K562 (cell line): ENCODE measurements around the gene ERC2. TPM values are rescaled to one million over a fixed set of nuclear protein-coding genes. Genes with fewer than 3 reads are reported as not detected.

Experiments used
- ATAC-seq: fragments of 200-7000 bp; cut with Tn5 transposase; 3 replicates; pipeline ENCODE4 v1.9.1; 2020; ENCODE audit warnings: moderate library complexity
- BruUV-seq: library from RNA; stranded (reverse); fragments of 400-500 nt; replicated peaks from 2 replicates; lab custom pipeline; 2021; lab: Mats Ljungman, UMichigan
- CTCF ChIA-PET: fragments of 300-600 bp; formaldehyde crosslinking; extraction: SDS; loops from one replicate; lab custom pipeline; 2021; ENCODE audit warnings: low intra/inter-chr PET ratio; lab: Yijun Ruan, JAX
- POLR2A ChIA-PET: fragments of 300-600, 350-650 bp; sonication (Branson Sonifier 250); formaldehyde crosslinking; extraction: SDS; loops from one replicate; lab custom pipeline; 2021; ENCODE audit warnings: antibody characterized with exemption, inconsistent platforms; lab: Yijun Ruan, JAX
- DNase-seq, 4 experiments: peaks; one replicate each; pipeline versions ENCODE4 v3.0.0 to v3.0.0-alpha.2; 2011 to 2018; ENCODE audit warnings: low spot score in 3 of 4, mixed read lengths in 3 of 4; ENCODE audit errors: extremely low read depth in 1 of 4
- FAIRE-seq: peaks from 2 replicates; lab custom pipeline; 2011; peaks lifted over from hg19 to GRCh38; lab: Jason Lieb, UNC
- H2AFZ ChIP-seq: 2 replicates; pipeline ENCODE4 v1.6.0; 2011; ENCODE audit warnings: low read depth, low read length, control low read depth, inconsistent platforms
- H3K27ac ChIP-seq: fragments of 200-600 bp; 3 replicates; pipeline ENCODE4 v1.8.0; 2011; ENCODE audit warnings: low read depth, mild to moderate bottlenecking, control low read depth, inconsistent platforms, low read length, moderate library complexity, mixed read lengths; ENCODE audit errors: extremely low read depth
- H3K27me3 ChIP-seq, 2 experiments: fragments of 300-600 bp in 1 of 2; 2 replicates in 1 of 2; 3 replicates in 1 of 2; pipeline versions ENCODE4 v1.6.0 to v1.8.0; 2011; ENCODE audit warnings: inconsistent platforms in 2 of 2, low read length in 2 of 2, mild to moderate bottlenecking in 1 of 2, mixed read lengths in 1 of 2, moderate library complexity in 1 of 2; ENCODE audit not compliant: control insufficient read depth in 2 of 2, insufficient read depth in 2 of 2
- H3K36me3 ChIP-seq: fragments of 300-600 bp; 3 replicates; pipeline ENCODE4 v1.8.0; 2011; ENCODE audit warnings: mild to moderate bottlenecking, low read length, inconsistent platforms; ENCODE audit not compliant: control insufficient read depth, insufficient read depth
- H3K4me1 ChIP-seq, 2 experiments: fragments of 200-600 bp in 1 of 2; replicated peaks in 1 of 2; 2 replicates in 1 of 2; 3 replicates in 1 of 2; pipeline versions ENCODE4 v1.5.1 to v1.8.0; 2011; ENCODE audit warnings: inconsistent platforms in 2 of 2, low read length in 2 of 2, mild to moderate bottlenecking in 1 of 2, mixed read lengths in 1 of 2, moderate library complexity in 1 of 2; ENCODE audit not compliant: control insufficient read depth in 2 of 2, insufficient read depth in 2 of 2
- H3K4me2 ChIP-seq: 2 replicates; pipeline ENCODE4 v1.6.1; 2011; ENCODE audit warnings: low read length, control low read depth, inconsistent platforms, mixed read lengths; ENCODE audit not compliant: insufficient read depth
- H3K4me3 ChIP-seq: fragments of 200-600 bp; sonication (generic), shearing (Covaris generic); 2 replicates; pipeline ENCODE4 v1.5.1; 2016; ENCODE audit warnings: control low read depth, inconsistent platforms
- H3K79me2 ChIP-seq: fragments of 200-600 bp; 3 replicates; pipeline ENCODE4 v1.8.0; 2011; ENCODE audit warnings: low read length, inconsistent platforms; ENCODE audit not compliant: control insufficient read depth, insufficient read depth
- H3K9ac ChIP-seq, 2 experiments: 2 replicates each; pipeline versions ENCODE4 v1.6.0 to v1.6.1; 2011; ENCODE audit warnings: low read depth in 2 of 2, low read length in 2 of 2, control low read depth in 1 of 2, inconsistent platforms in 1 of 2, mild to moderate bottlenecking in 1 of 2, mixed read lengths in 1 of 2; ENCODE audit not compliant: insufficient read depth in 1 of 2
- H3K9me1 ChIP-seq: one replicate; pipeline ENCODE4 v1.6.0; 2011; ENCODE audit warnings: inconsistent platforms, mild to moderate bottlenecking, low read length, moderate library complexity; ENCODE audit not compliant: control insufficient read depth, insufficient read depth
- H3K9me3 ChIP-seq: replicated peaks from 2 replicates; pipeline ENCODE4 v1.5.1; 2011; ENCODE audit warnings: low read depth, low read length, inconsistent platforms; ENCODE audit not compliant: control insufficient read depth, insufficient read depth
- H4K20me1 ChIP-seq: replicated peaks from 2 replicates; pipeline ENCODE4 v1.6.1; 2011; ENCODE audit warnings: low read length, inconsistent platforms, mixed read lengths; ENCODE audit not compliant: control insufficient read depth, insufficient read depth
- CBFA2T3 ChIP-seq: fragments of 450-650 bp; IDR thresholded peaks from 2 replicates; pipeline ENCODE4 v1.6.1; 2017
- ETS1 ChIP-seq: conservative IDR thresholded peaks from 2 replicates; pipeline ENCODE4 v1.6.1; 2011; ENCODE audit warnings: low read depth, mild to moderate bottlenecking, low read length; ENCODE audit not compliant: control insufficient read depth
- FOS ChIP-seq: IDR thresholded peaks from 3 replicates; pipeline ENCODE4 v1.6.1; 2011; ENCODE audit not compliant: insufficient read length; ENCODE audit errors: extremely low read depth
- MYC ChIP-seq, 2 experiments: fragments of 250-450 bp in 1 of 2; sonication (Bioruptor Pico) in 1 of 2; IDR thresholded peaks; 2 replicates each; pipeline versions ENCODE4 v1.5.1 to v1.6.1; 2012 to 2021; ENCODE audit warnings: low read depth in 2 of 2, borderline replicate concordance in 1 of 2, improper control_type of control experiment in 1 of 2, low read length in 1 of 2, mild to moderate bottlenecking in 1 of 2, moderate library complexity in 1 of 2
- NFATC3 ChIP-seq: fragments of 450-650 bp; IDR thresholded peaks from 2 replicates; pipeline ENCODE4 v1.6.1; 2017; ENCODE audit warnings: mild to moderate bottlenecking
- NR0B1 ChIP-seq: fragments of 450-650 bp; IDR thresholded peaks from one replicate; pipeline ENCODE4 v1.6.1; 2018; ENCODE audit warnings: mild to moderate bottlenecking, moderate library complexity; ENCODE audit not compliant: partially characterized antibody
- PHB2 ChIP-seq: fragments of 450-650 bp; IDR thresholded peaks from 2 replicates; pipeline ENCODE4 v1.6.1; 2017; ENCODE audit warnings: low read depth
- RBM15 ChIP-seq: fragments of 200-400 bp; formaldehyde crosslinking; IDR thresholded peaks from 2 replicates; pipeline ENCODE4 v1.6.1; 2018; ENCODE audit warnings: mild to moderate bottlenecking, low read length, moderate library complexity; ENCODE audit not compliant: insufficient read depth
- SMAD1 ChIP-seq: fragments of 150-350 bp; IDR thresholded peaks from 2 replicates; pipeline ENCODE4 v1.6.1; 2014; ENCODE audit warnings: low read length, low read depth; ENCODE audit not compliant: partially characterized antibody
- TAL1 ChIP-seq: fragments of 450-650 bp; IDR thresholded peaks from 2 replicates; pipeline ENCODE4 v1.6.1; 2016; ENCODE audit warnings: mild to moderate bottlenecking
- XRCC3 ChIP-seq: fragments of 450-650 bp; IDR thresholded peaks from 2 replicates; pipeline ENCODE4 v1.6.1; 2017; ENCODE audit warnings: mild to moderate bottlenecking, moderate library complexity
- ZNF133 ChIP-seq: fragments of 250-450 bp; sonication (Bioruptor Pico); IDR thresholded peaks from 2 replicates; pipeline ENCODE4 v1.4.0; 2020; ENCODE audit warnings: mild to moderate bottlenecking
- ZNF134 ChIP-seq: fragments of 250-450 bp; sonication (Bioruptor Pico); conservative IDR thresholded peaks from 2 replicates; pipeline ENCODE4 v1.4.0; 2020
- ZNF239 ChIP-seq: fragments of 250-450 bp; sonication (Bioruptor Pico); IDR thresholded peaks from 2 replicates; pipeline ENCODE4 v1.4.0; 2020; ENCODE audit warnings: mild to moderate bottlenecking
- WGBS: fragments of 100-300 bp; shearing (Covaris generic); methylation state at CpG from one replicate; pipeline ENCODE4 v1.1.6; 2016; ENCODE audit warnings: low coverage, mixed read lengths; ENCODE audit not compliant: insufficient coverage; ENCODE audit errors: missing lambda C conversion rate; 5-methylcytosine and 5-hydroxymethylcytosine counted together
- in situ Hi-C: fragments of 300-500 bp; cut with MboI; formaldehyde crosslinking; loops from 4 replicates; pipeline ENCODE4 v1.15.0; 2018; ENCODE audit warnings: inconsistent platforms, mixed read lengths
- intact Hi-C: fragments of 100-400 bp; cut with micrococcal nuclease; formaldehyde crosslinking; loops from 2 replicates; pipeline ENCODE4 v1.14.2; 2022
- polyA plus RNA-seq, 8 experiments: library from polyadenylated mRNA; depleted of rRNA in 4 of 8; stranded (reverse) in 5 of 8; unstranded in 3 of 8; fragments of >200 nt; fragmentation: Nextera tagmentation in 2 of 8; fragmentation: Illumina TruSeq in 1 of 8; extraction: Ambion mirVana in 2 of 8; extraction: Trizol in 1 of 8; gene quantifications; 2 replicates each; pipeline versions ENCODE4 v1.2.1 to v1.2.3, GENCODE V29; 2011 to 2014; ENCODE audit warnings: inconsistent platforms in 1 of 8, missing spikeins in 1 of 8
- total RNA-seq, 7 experiments: library from RNA; depleted of rRNA in 6 of 7; stranded (reverse); fragments of >200 nt in 6 of 7; fragmentation: Illumina TruSeq in 2 of 7; extraction: Trizol in 2 of 7; gene quantifications; 2 replicates each; pipeline versions ENCODE4 v1.2.1 to v1.2.3, GENCODE V29; 2011 to 2021; ENCODE audit warnings: low replicate concordance in 1 of 7
- TF ChIP-seq, protein P1 (sequence below): sonication (generic); formaldehyde crosslinking; IDR thresholded peaks from 2 replicates; pipeline ENCODE4 v1.8.1; 2023; ENCODE audit warnings: mild to moderate bottlenecking, missing genetic modification reagents
- TF ChIP-seq, protein P2 (sequence below): fragments of 250-450 bp; sonication (Bioruptor Pico); IDR thresholded peaks from 2 replicates; pipeline ENCODE4 v1.8.0; 2021; ENCODE audit warnings: borderline replicate concordance, mild to moderate bottlenecking, moderate library complexity; ENCODE audit not compliant: poor library complexity, severe bottlenecking

The ERC2 gene
- total and polyA plus RNA-seq, 9 of the 15 experiments (the other 6 are each of a cell fraction or from before 2014, with no cell fraction given), result 0.04 to 0.18 (median 0.07) TPM; not detected in 2

- TF ChIP-seq, protein P1, sequence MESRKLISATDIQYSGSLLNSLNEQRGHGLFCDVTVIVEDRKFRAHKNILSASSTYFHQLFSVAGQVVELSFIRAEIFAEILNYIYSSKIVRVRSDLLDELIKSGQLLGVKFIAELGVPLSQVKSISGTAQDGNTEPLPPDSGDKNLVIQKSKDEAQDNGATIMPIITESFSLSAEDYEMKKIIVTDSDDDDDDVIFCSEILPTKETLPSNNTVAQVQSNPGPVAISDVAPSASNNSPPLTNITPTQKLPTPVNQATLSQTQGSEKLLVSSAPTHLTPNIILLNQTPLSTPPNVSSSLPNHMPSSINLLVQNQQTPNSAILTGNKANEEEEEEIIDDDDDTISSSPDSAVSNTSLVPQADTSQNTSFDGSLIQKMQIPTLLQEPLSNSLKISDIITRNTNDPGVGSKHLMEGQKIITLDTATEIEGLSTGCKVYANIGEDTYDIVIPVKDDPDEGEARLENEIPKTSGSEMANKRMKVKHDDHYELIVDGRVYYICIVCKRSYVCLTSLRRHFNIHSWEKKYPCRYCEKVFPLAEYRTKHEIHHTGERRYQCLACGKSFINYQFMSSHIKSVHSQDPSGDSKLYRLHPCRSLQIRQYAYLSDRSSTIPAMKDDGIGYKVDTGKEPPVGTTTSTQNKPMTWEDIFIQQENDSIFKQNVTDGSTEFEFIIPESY (CRISPR knock-in tag), result no peak
- no peak for TF ChIP-seq ZNF239 (CRISPR knock-in tag)
- no peak for TF ChIP-seq FOS
- no peak for TF ChIP-seq CBFA2T3
- no peak for TF ChIP-seq ZNF134 (CRISPR knock-in tag)
These were observed 836.4 kb downstream of the ERC2 start (continued) for GRCh38 chr3:55631766-55632331.

- H3K36me3 ChIP-seq, result no peaks in the 10 kb centered on the region
- BruUV-seq, result no TSS peak
- H3K9me3 ChIP-seq, result no peaks in the 10 kb centered on the region
- no peaks in the 10 kb centered on the region for H4K20me1 ChIP-seq
- in situ Hi-C loops, result no loop called here
- no peaks in the 10 kb centered on the region for H3K4me1 ChIP-seq
- ChIA-PET CTCF (no interaction called here), POLR2A (no interaction called here)
- ATAC-seq (no peak), FAIRE-seq (no peak), DNase-seq (no peak)
- no peak overlapping the region for H3K9ac ChIP-seq
- H2AFZ ChIP-seq, result no peak overlapping the region
- 0% methylated on average over 1 of the region's 1 CpG for WGBS
- H3K9me1 ChIP-seq, result no peaks in the 10 kb centered on the region
- H3K27ac ChIP-seq, result no peak overlapping the region
- no peaks in the 10 kb centered on the region; a peak in 2 of 5 replicates for H3K27me3 ChIP-seq
- H3K4me3 ChIP-seq, result no peak overlapping the region
- intact Hi-C loops, result no loop called here
- no peaks in the 10 kb centered on the region for H3K79me2 ChIP-seq
- H3K4me2 ChIP-seq, result no peak overlapping the region
- no peak for TF ChIP-seq MYC (IDR thresholded peaks at IDR 0.05; ENCODE audit: low read depth, low read length)
- TF ChIP-seq MYC (CRISPR knock-in tag; IDR thresholded peaks at IDR 0.05; ENCODE audit: borderline replicate concordance, low read depth), result no peak
- no peak for TF ChIP-seq ETS1
- TF ChIP-seq NR0B1, result no peak
- TF ChIP-seq, protein P2, sequence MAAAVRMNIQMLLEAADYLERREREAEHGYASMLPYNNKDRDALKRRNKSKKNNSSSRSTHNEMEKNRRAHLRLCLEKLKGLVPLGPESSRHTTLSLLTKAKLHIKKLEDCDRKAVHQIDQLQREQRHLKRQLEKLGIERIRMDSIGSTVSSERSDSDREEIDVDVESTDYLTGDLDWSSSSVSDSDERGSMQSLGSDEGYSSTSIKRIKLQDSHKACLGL (CRISPR knock-in tag), result no peak
- TF ChIP-seq RBM15, result no peak
- no peak for TF ChIP-seq TAL1
- TF ChIP-seq SMAD1, result no peak
- TF ChIP-seq NFATC3, result no peak
- no peak for TF ChIP-seq PHB2
- TF ChIP-seq XRCC3, result no peak
- no peak for TF ChIP-seq ZNF133
These were observed 837.4 kb downstream of the ERC2 start for GRCh38 chr3:55630921-55631299.
